Parathyroid adenoma (tissue), 2 donors: ENCODE results near the gene VAPA.

Experiments used
- H2AFZ ChIP-seq: fragments of 300-600 bp; sonication (generic); one replicate; pipeline ENCODE4 v1.7.0; 2017; ENCODE audit warnings: antibody characterized with exemption, mild to moderate bottlenecking
- H3K27ac ChIP-seq: fragments of 300-600 bp; sonication (generic); one replicate; pipeline ENCODE4 v1.7.0; 2017
- H3K27me3 ChIP-seq: fragments of 300-600 bp; sonication (generic); one replicate; pipeline ENCODE4 v1.7.0; 2017; ENCODE audit warnings: low read length; ENCODE audit not compliant: control insufficient read depth, insufficient read depth
- H3K36me3 ChIP-seq: fragments of 300-600 bp; sonication (generic); one replicate; pipeline ENCODE4 v1.7.0; 2017; ENCODE audit warnings: low read length; ENCODE audit not compliant: control insufficient read depth, insufficient read depth
- H3K4me1 ChIP-seq: fragments of 300-600 bp; sonication (generic); one replicate; pipeline ENCODE4 v1.7.0; 2017; ENCODE audit warnings: control low read depth
- H3K4me2 ChIP-seq: fragments of 300-600 bp; sonication (generic); one replicate; pipeline ENCODE4 v1.7.0; 2017; ENCODE audit warnings: low read length
- H3K4me3 ChIP-seq: fragments of 300-600 bp; sonication (generic); one replicate; pipeline ENCODE4 v1.7.0; 2017; ENCODE audit warnings: low read depth, low read length
- H3K79me2 ChIP-seq: fragments of 300-600 bp; sonication (generic); one replicate; pipeline ENCODE4 v1.7.0; 2017; ENCODE audit warnings: control low read depth
- H3K9ac ChIP-seq: fragments of 300-600 bp; sonication (generic); one replicate; pipeline ENCODE4 v1.7.0; 2017; ENCODE audit warnings: mild to moderate bottlenecking
- H3K9me3 ChIP-seq: fragments of 300-600 bp; sonication (generic); one replicate; pipeline ENCODE4 v1.7.0; 2017; ENCODE audit warnings: low read length; ENCODE audit not compliant: control insufficient read depth
- CTCF ChIP-seq: fragments of 300-600 bp; sonication (generic); IDR thresholded peaks from one replicate; pipeline ENCODE4 v1.7.0; 2017; ENCODE audit warnings: antibody characterized with exemption, mild to moderate bottlenecking
- donor health status: primary hyperparathyroidism.

The VAPA gene

GRCh38 chr18:9982711-9983110 is 68.9 kb downstream of the VAPA start:
- H3K4me2 ChIP-seq = no peak overlapping the region
- no peak for TF ChIP-seq CTCF
- H3K36me3 ChIP-seq = no peaks in the 10 kb centered on the region
- H3K27me3 ChIP-seq = no peaks in the 10 kb centered on the region
- H3K79me2 ChIP-seq = no peaks in the 10 kb centered on the region
- no peak overlapping the region for H2AFZ ChIP-seq
- no peaks in the 10 kb centered on the region for H3K9me3 ChIP-seq
- H3K27ac ChIP-seq = no peak overlapping the region
- no peak overlapping the region for H3K4me3 ChIP-seq
- H3K4me1 ChIP-seq = no peaks in the 10 kb centered on the region
- H3K9ac ChIP-seq = no peak overlapping the region

GRCh38 chr18:9984080-9984479 is 70.3 kb downstream of the VAPA start:
- no peak overlapping the region for H3K4me3 ChIP-seq
- H3K36me3 ChIP-seq = no peaks in the 10 kb centered on the region
- H3K9me3 ChIP-seq = no peaks in the 10 kb centered on the region
- no peak overlapping the region for H2AFZ ChIP-seq
- H3K4me2 ChIP-seq = no peak overlapping the region
- H3K79me2 ChIP-seq = no peaks in the 10 kb centered on the region
- H3K27ac ChIP-seq = no peak overlapping the region
- no peaks in the 10 kb centered on the region for H3K27me3 ChIP-seq
- no peaks in the 10 kb centered on the region for H3K4me1 ChIP-seq
- H3K9ac ChIP-seq = no peak overlapping the region
- no peak for TF ChIP-seq CTCF

GRCh38 chr18:9985641-9986040 is 71.8 kb downstream of the VAPA start:
- no peak for TF ChIP-seq CTCF
- Histone ChIP-seq H3K27me3 (no peaks in the 10 kb centered on the region), H3K27ac (no peak overlapping the region), H3K9ac (no peak overlapping the region), H3K79me2 (no peaks in the 10 kb centered on the region), H3K9me3 (no peaks in the 10 kb centered on the region), H3K4me3 (no peak overlapping the region), H2AFZ (no peak overlapping the region), H3K36me3 (no peaks in the 10 kb centered on the region), H3K4me1 (no peaks in the 10 kb centered on the region), H3K4me2 (no peak overlapping the region)

- Histone ChIP-seq H3K4me3 (no peak overlapping the region), H3K9me3 (no peaks in the 10 kb centered on the region), H3K27me3 (no peaks in the 10 kb centered on the region), H3K4me2 (no peak overlapping the region), H3K9ac (no peak overlapping the region), H3K36me3 (no peaks in the 10 kb centered on the region), H2AFZ (no peak overlapping the region), H3K4me1 (no peaks in the 10 kb centered on the region), H3K27ac (no peak overlapping the region), H3K79me2 (no peaks in the 10 kb centered on the region)
- no peak for TF ChIP-seq CTCF
Observed at GRCh38 chr18:9986156-9986930, 72.5 kb downstream of the VAPA start.

- no peak overlapping the region for H2AFZ ChIP-seq
- H3K27ac ChIP-seq = no peak overlapping the region
- H3K9me3 ChIP-seq = no peaks in the 10 kb centered on the region
- no peaks in the 10 kb centered on the region for H3K36me3 ChIP-seq
- no peak overlapping the region for H3K4me2 ChIP-seq
- no peaks in the 10 kb centered on the region for H3K4me1 ChIP-seq
- H3K79me2 ChIP-seq = no peaks in the 10 kb centered on the region
- H3K9ac ChIP-seq = no peak overlapping the region
- no peak overlapping the region for H3K4me3 ChIP-seq
- H3K27me3 ChIP-seq = no peaks in the 10 kb centered on the region
- no peak for TF ChIP-seq CTCF
Observed at GRCh38 chr18:9987345-9987744, 73.5 kb downstream of the VAPA start.
